Fibroblast of pulmonary artery (primary cell): ENCODE measurements around the gene GALNT9.
"Not testable (repeated sequence)": the region's sequence is repeated elsewhere in the genome, so short reads cannot be mapped to it uniquely, and the experiment has no call there.

Experiments
- DNase-seq: peaks from one replicate; pipeline ENCODE4 v3.0.0-alpha.2; 2010; ENCODE audit warnings: low read depth
- H3K4me3 ChIP-seq: replicated peaks from 2 replicates; pipeline ENCODE4 v1.5.1; 2011; ENCODE audit warnings: low read depth, mild to moderate bottlenecking, control low read depth, low read length, moderate library complexity
- TF ChIP-seq, protein P1 (sequence below): IDR thresholded peaks from 2 replicates; pipeline ENCODE4 v1.5.1; 2011; ENCODE audit warnings: mild to moderate bottlenecking, control low read depth, low read length, inconsistent platforms; ENCODE audit errors: missing control alignments

The GALNT9 gene

DNA sequence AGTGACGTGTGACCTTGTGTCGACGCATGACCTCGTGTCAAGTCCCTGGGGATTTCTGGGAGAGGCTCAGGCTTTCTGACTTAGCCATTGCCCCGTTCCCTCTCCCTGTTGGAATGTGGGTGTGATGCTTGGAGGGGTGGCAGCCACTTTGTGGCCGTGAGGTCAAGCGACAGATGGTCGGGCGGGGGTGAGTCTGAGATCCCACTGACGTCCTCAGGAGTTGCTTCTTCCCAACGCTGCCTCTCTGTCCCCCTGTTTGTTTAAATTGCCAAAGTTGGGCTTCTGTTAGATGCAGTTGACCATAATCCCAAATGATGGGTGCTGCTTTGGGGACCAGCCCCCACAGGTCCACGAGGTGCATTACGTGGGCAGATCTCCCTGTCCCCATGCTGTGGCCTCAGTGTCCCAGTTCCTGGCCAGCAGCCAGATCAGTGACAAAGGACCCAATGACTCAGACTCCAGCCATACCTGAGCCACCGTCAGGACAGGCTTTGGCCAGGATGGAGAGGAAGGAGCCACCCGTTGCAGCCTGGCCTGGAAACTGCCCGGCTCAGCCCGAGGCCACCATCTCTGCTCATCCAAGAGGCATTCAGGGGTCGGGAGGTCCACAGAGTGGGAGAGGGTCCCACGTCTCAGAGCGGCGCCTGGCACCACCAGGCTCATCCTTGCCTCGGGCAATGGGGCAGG lies 34.4 kb upstream of the GALNT9 start:
- TF ChIP-seq, protein P1, sequence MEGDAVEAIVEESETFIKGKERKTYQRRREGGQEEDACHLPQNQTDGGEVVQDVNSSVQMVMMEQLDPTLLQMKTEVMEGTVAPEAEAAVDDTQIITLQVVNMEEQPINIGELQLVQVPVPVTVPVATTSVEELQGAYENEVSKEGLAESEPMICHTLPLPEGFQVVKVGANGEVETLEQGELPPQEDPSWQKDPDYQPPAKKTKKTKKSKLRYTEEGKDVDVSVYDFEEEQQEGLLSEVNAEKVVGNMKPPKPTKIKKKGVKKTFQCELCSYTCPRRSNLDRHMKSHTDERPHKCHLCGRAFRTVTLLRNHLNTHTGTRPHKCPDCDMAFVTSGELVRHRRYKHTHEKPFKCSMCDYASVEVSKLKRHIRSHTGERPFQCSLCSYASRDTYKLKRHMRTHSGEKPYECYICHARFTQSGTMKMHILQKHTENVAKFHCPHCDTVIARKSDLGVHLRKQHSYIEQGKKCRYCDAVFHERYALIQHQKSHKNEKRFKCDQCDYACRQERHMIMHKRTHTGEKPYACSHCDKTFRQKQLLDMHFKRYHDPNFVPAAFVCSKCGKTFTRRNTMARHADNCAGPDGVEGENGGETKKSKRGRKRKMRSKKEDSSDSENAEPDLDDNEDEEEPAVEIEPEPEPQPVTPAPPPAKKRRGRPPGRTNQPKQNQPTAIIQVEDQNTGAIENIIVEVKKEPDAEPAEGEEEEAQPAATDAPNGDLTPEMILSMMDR, result no peak
- H3K4me3 ChIP-seq, result no peak overlapping the region
- DNase-seq, result no peak

DNA sequence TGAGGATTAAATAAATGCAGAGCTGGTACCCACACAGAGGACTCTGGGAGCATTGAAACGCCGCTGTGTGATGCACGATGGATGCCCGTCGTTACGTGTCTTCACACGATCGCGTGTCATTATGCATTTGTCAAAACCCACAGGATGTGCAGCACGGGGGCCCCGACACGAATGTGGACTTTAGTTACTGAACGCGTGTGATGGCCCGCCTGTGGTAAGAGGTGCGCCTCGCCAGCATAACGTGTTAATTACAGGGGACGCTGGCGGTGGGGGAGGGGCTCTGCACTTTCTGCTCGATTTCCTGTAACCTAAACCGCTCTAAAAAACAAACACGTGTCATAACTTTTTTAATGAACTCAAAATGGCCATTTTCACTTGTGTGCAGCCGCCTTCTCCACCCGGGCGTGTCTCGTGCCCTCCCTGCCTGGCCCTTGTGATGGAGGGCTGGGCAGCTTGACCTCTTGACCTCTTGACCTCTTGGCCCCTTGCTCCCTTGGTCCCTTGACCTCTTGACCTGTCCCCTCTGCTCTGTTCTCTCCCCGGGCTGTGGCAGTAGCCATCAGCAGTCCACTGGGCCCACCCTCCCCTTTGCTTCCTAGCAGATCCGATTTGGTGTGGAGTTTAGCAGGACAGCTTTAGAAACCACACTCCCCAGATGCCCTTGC lies 33.7 kb upstream of the GALNT9 start:
- no peak for DNase-seq
- H3K4me3 ChIP-seq, result no peak overlapping the region
- TF ChIP-seq, protein P1, result no peak

GRCh38 chr12:132360906-132361777 lies 31.8 kb upstream of the GALNT9 start:
- no peak for DNase-seq

DNA sequence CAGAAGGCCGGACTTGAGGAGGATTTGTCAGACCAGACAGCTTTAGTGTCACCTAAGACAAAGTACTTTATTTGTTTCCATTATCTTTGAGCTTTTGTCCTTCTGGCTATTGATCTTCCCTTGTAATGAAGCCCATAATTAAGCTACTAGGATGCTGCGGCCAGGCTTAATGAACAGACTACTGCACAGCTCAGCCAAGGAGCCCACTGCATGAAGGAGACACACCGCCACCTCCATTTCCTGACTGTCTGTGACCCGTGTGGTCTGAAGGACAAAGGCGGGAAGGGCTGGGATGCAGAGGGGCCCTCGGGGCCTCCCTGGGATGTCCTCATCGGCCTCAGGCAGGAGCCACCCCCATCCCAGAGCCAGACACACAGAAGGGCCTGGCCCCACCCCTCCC lies 31.0 kb upstream of the GALNT9 start:
- H3K4me3 ChIP-seq, result no peak overlapping the region
- TF ChIP-seq, protein P1, result no peak
- no peak for DNase-seq

More at GRCh38 chr12:132360906-132361777, 31.8 kb upstream of the GALNT9 start:
- H3K4me3 ChIP-seq, result no peak overlapping the region
- TF ChIP-seq, protein P1, result no peak

- TF ChIP-seq, protein P1, result no peak
- no peak overlapping the region for H3K4me3 ChIP-seq
- DNase-seq, result no peak
These were observed 30.6 kb upstream of the GALNT9 start for GRCh38 chr12:132359971-132360370.

- no peak for DNase-seq
- TF ChIP-seq, protein P1, result no peak
These were observed 30.2 kb upstream of the GALNT9 start for GRCh38 chr12:132359551-132359950.

DNA sequence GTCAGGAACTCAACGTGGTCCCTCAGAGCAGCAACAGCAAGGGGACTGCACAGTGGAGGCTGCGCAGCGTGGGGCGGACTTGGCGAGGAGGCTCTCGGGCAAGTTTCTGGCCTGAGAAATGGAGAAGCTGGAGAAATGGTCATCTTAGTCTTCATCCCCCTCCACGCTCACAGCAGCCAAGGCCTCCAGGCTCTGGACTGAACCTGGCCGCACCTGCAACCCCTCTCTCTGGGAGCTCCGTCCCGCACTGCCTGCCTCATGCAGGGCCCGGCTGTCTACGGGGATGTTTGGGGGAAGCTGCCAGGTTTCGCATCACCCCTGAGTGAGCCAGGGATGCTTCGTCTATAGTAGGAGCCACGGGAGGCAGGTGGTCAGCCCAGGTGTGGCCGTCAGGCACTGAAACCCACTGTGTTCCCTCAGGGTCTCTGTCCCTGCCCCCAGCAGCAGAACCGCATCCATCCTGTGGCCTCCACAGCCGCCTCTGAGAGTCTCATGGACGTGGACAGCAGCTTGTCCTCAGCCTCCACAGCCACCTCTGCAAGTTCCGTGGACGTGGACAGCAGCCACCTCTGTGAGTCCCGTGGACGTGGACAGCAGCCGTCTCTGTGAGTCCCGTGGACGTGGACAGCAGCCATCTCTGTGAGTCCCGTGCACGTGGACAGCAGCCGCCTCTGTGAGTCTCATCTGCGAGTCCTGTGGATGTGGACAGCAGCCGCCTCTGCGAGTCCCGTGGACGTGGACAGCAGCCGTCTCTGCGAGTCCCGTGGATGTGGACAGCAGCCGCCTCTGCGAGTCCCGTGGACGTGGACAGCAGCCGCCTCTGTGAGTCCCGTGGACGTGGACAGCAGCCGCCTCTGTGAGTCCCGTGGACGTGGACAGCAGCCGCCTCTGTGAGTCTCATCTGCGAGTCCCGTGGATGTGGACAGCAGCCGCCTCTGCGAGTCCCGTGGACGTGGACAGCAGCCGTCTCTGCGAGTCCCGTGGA lies 29.1 kb upstream of the GALNT9 start:
- DNase-seq, H3K4me3 ChIP-seq: not testable (repeated sequence)

More at GRCh38 chr12:132359551-132359950, 30.2 kb upstream of the GALNT9 start:
- no peak overlapping the region for H3K4me3 ChIP-seq
